GM18867 (cell line): ENCODE data around the gene GNL2.
"Not testable (repeated sequence)": the region's sequence is repeated elsewhere in the genome, so short reads cannot be mapped to it uniquely, and the experiment has no call there.

Source experiments
- ATAC-seq: cut with Tn5 transposase; IDR thresholded peaks from one replicate; pipeline ENCODE4 v1.9.1; 2021; ENCODE audit warnings: mild to moderate bottlenecking, moderate library complexity; ENCODE audit not compliant: unreplicated experiment

The GNL2 gene

DNA sequence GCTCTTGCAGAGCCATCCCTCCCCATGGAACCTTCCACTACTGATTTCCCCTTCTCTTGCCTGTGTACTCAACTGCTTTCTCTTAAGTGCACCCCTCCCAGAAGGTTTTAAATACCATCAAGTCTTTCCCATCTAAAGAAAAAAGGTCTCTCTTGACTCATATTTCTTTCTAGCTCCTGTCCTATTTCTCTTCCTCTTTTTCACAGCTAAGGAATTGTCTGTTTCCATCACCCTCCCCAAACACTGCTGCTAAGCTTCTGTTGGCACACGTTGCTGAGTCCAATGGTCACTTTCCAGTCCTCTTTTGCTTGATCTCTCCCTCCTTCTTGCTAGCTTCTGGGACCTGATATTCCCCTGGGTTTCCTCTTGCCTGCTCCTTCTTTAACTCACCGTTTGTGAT lies 13.3 kb upstream of the GNL2 start:
- no peak for ATAC-seq

DNA sequence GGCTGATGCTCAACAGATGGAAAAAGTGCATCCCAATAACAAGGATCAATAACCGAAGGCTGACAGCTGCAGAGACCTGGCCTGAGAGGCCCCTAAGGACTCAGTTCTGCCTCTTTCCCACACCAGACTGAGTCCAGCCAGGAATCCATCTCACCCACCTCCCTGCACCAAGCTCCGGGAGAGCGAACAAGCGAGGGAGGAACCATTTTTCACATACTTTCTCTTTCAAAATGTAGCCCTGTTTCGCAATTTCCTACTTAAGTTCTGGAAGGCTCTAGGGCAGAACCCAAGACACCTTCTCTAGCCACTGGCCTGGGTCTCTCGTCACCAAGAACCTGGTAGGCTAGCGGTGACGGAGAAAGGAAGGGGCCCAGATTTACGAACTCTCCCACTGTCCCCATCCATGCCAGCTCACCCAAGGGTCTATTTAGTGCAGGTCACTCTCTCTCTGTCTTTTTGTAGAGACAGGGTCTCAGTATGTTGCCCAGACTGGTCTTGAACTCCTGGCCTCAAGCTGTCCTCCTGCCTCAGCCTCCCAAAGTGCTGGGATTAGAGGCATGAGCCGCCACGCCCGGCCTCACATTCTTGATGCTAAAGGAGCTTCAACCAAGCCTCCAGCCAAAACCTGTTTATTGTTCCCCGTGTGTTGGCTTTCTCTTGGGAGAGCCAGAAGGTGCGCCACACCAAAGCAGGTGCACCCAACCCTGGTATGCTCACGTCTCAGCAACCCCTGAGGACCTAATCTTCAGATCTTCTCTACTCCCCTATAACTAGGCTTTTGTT lies 10.9 kb upstream of the GNL2 start:
- no peak for ATAC-seq

- ATAC-seq: no peak
Measured at GRCh38 chr1:37605806-37606474, 10.2 kb upstream of the GNL2 start.

DNA sequence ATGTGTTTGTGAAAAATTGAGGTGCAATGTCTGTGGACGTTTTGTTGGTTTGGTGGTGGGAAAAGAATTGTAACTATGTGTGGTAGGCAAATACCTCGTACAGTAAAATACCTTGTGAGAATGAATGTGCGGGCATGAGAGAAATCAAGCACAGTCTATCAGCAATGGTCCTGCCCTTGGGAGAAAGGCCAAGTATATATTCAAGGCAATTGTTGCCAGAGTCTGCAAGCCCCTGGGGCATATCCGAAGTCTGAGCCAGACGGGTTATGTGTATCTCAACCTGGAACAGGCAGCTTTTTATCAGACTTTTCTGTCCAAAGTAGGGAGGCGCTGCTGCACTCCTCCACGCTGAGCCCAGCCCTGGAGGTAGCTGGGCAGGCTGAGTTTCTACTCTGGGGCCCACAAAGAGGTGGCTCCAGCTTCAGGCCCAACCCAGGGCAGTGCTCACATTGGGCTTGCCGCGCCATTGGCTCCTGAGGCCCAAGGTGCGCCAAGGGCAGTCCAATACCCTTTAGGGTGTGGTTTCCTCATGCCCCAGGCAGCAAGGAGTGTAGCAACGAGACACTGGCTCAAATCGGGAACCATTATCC lies 9.4 kb upstream of the GNL2 start:
- ATAC-seq: no peak

DNA sequence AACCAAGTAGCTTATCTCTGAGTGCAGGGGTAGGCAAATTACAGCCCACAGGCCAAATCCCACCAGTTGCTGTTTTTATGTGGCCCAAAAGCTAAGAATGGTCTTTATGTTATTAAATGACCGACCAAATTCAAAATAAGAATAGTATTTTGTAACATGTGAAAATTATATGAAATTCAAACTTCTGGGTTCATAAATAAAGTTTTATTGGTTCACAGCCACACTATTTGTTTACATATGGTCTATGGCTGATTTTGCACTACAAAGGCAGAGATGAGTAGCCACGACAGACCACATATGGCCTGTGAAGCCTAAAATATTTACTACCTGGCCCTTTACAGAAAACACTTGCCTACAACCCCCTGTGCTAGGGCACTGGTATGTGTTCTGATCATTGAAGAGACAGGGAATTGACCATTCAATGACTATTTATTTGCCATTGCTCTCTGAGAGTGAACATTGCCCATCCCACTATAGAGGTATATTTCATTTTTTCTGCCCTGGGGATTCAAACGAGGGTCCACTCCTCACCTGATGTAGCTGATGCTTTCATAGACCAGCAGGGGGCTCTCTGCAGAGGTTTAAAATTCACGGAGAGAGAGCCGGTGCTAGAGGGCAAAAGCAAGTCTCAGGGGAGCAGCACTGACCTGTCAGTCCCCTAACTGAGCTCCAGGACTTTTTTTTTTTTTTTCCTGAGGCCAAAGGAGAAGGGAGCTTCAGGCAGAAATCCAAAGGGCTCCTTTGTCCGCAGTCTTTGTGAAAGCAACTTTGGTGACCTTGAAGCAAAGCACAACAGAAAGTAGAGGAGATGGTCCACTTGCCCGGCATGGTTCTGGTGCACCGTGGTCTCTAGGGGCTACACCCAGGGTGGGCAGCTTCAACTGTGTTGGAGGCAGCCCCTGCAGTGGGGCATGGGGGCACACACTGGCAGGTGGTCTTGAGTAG lies 7.3 kb upstream of the GNL2 start:
- ATAC-seq: no peak

GRCh38 chr1:37601441-37601840 lies 5.7 kb upstream of the GNL2 start:
- no peak for ATAC-seq

DNA sequence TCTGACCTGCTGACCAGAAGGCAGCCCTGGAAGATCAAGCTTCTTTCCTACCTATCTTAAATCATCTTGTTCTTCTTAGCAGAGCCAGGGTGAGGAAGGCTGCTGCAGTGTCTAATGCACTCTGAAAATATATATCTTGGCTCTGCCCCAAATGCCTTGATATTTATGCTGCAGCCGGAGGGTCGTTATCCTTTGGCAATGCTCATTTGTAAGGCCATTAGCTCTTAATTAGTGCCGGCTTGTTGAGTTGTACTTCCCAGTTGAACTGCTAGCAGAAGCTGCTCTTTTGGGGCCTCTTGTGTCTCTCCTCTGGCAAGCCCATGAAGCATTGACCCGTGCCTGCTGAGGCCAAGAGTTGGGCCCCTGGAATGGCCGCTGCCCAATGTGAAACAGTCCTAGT lies 4.2 kb upstream of the GNL2 start:
- ATAC-seq: no peak

GRCh38 chr1:37596182-37596667 lies 488 bp upstream of the GNL2 start:
- peak; percentile 7 for ATAC-seq

DNA sequence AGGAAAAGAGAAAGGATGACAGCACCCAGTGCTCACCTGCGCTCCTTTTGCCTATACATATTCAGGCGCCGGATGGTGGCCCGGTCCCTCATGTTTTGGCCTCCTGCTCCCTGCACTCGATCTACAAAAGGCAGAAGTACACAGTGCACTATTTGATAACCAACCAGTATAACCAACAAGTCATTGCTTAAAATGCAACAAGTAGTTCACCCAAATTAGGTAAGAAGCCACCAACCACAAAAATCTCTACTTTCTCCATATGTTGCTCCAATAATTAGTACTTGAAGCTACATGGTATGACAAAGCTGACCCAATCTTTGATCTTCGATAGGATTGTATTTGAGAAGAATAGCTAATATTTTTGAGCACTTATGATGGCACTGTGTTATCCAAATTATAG lies 2.0 kb downstream of the GNL2 start:
- no peak for ATAC-seq

DNA sequence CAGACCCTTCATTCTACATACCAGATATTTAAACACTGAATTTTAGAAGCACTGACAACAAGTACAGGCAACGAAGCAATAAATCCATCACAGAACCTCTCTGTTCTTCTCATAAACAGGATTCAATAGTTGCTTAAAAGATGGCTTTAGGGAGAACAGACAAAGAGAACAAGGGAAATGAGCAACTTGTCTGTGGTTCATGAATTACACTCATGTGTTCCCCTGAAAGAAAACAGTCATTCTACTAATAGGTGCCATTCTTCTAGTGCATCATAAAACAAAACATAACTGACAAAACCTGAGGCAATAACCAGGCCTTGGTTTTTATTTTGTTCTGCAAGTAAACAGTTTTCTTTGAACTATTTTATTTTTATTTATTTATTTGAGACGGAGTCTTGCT lies 6.8 kb downstream of the GNL2 start:
- no peak for ATAC-seq

DNA sequence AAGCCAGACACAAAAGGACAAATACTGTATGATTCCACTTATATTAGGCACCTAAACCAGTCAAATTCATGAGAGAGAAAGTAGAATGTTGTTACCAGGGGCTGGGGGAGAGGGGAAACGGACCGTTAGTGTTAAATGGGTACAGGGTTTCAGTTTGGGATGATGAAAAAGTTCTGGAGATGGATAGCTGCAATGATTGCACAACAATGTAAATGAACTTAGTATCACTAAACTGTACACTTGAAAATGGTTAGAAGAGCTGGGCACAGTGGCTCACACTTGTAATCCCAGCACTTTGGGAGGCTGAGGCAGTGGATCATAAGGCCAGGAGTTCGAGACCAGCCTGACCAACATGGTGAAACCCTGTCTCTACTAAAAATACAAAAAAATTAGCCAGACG lies 11.2 kb downstream of the GNL2 start:
- ATAC-seq: not testable (repeated sequence)

DNA sequence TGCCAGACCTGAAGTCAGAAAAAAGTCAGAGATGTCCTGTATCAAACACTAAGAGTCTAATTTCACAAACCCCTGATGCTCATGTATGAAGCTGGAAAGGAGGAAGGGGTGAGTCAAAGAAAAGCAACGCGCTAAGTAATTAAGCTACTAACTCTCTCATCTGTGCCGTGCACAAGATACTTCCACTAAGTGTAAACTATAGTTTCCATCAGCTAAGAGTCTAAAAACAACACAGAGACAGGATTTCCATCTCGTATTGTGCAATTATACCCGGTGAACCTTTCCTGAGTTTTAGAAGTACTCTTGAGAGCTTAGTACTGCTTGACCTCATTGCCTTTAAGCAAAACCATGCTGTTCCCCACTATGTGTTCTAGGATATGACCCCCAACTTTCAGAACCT lies 20.0 kb downstream of the GNL2 start:
- no peak for ATAC-seq

DNA sequence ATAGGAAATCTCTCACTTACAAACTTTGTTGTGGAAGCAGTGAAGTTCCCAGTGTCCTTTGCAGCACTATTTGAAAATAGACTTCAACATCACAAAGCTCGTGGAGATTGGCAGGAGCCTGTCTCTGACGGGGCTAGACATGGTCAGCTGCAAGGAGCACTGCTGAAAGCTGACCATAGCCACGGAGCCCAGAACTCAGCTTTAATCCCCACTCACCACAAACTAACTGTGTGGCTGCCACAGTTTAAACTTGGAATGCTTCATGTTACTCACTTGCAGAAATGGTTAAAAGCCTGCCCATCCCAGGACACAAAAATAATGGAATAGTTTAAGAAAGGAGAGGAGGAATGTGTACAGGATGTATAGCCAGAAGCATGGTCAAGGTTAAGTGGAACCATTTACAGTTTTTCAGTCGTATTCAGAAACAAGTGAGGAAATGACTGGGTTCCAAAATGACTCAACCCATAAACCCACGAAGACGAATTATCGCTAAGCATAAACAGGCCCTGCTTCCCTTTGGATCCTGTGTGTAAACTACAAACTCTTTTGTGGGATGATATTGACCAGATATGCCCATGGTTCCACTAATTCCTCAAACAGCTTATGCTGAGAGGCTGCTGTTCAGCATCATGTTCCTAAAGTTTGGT lies 20.8 kb downstream of the GNL2 start:
- ATAC-seq: no peak

DNA sequence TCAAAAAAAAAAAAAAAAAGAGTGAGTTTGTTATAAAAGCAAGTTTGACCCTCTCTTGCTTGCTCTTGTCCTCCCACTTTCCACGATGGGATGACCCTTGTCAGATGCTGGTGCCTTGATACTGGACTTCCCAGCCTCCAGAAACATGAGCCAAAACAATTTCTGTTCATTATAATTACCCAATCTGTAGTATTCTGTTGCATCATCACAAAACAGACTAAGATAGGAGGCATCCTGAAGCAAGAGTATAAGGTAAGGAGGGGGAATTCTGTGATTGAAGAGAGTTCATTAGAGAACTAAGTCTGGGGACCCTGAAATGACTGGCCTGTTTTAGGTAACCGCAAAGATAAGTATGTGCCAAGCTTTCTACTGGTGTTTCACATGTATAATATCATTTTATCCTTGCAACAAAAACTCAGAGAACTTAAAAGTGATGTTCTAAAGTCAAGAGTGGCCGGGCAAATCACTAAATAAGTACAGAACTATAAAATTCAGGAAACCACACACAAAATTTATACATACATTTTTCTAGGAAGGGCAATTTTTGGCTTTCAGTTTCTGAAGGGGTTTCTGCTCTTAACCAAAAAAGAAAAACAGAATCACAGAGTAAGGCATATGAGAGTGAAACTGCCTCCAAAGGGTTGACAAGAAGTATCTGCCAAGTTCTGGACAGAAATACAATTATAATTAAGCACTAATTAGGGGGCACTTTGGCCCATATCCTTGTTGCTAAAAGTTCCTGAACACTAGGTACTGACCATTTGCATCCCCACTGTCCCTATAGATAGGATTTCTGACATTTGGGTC lies 25.0 kb downstream of the GNL2 start:
- no peak for ATAC-seq

- no peak for ATAC-seq
Measured at GRCh38 chr1:37567023-37567422, 28.7 kb downstream of the GNL2 start.

DNA sequence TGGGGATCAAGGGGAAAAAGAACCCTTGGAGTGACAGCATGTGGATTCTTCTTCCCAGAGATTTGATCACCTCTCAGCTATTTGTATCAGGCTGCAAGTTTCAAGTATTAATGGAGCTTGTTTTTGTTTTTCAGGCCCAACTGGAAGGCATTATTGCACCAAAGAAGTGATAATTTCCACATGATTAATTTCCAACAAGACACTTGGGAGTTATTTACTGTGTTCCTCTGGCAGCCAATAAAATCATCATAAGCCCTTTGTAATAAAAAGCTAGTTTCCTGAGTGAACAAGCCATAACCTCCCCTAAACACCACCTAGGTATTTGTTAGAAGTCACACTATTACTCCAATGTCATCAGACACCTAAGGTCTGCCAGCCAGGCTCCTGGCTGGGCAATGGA lies 30.8 kb downstream of the GNL2 start:
- no peak for ATAC-seq

DNA sequence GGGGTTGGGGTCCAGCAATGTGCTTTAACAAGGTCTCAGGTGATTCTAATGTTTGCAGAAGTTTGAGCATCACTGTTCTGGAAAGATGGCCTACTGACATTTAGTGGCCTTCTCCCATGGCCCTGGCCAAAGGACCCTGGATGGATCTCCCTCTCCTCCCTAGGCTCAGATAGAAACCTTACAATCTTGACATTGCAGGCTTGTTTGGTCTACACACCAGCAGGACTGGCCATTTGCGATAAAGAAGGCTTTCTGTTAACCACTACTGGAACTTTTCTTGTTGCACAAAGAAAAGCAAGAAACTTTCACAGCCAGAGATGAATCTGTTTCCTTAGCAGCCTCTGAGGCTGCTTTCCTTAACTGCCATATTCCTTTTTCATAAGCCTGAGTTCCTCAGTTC lies 32.8 kb downstream of the GNL2 start:
- no peak for ATAC-seq

DNA sequence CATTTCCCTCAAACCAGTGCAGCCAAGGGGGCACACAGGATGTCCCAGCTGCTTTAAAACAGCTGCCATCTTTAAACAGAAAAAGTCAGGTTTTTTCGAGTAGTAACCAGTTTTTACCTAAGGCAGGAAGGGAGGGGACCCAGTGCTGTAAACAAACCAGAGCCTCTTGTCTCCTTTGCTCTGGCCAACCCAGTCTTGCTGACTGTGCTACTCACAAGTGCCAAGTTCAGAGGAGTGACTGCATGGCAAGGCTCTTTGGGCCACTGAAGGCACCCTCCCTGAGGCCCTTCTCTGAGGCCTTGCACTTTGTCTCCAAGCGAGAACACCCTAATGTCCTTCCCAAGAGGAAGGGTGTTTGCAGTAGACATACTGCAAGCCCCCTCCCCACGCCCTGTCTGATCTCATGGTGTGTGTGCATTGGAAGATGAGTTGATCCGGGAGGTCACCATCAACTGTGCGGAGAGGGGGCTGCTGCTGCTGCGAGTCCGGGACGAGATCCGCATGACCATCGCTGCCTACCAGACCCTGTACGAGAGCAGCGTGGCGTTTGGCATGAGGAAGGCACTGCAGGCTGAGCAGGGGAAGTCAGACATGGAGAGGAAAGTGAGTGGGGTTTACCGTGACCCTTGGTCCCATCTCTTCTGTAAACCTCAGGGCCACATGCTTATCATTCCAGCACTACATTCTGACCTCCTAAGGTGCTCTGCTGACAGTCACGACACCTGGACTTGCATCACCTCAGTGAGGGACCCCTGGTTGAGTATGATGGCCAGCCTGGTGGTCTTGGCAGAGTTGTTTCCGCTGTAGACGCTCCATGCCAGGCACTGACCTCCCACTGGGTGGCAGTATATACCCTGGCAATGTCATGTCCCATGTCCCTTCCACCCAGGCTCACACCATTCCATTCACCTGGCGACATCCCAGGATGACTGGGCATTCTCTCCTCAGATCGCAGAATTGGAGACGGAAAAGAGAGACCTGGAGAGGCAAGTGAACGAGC lies 34.3 kb downstream of the GNL2 start:
- ATAC-seq: no peak
